Large intestine (tissue), 3 donors: Measurements from ENCODE around the gene DLEC1. TPM values are rescaled to one million over a fixed set of nuclear protein-coding genes. Genes with fewer than 3 reads are reported as not detected.

ENCODE experiments used
- DNase-seq, 2 donors: peaks; one replicate each; pipeline versions ENCODE4 v3.0.0 to v3.0.0-alpha.2; 2013
- H3K27ac ChIP-seq: one replicate; pipeline ENCODE4 v1.5.1; 2013; ENCODE audit warnings: low read length
- H3K27me3 ChIP-seq: 2 replicates; pipeline ENCODE4 v1.6.1; 2013; ENCODE audit warnings: low read length; ENCODE audit not compliant: control insufficient read depth, insufficient read depth
- H3K36me3 ChIP-seq: 2 replicates; pipeline ENCODE4 v1.6.1; 2013; ENCODE audit warnings: low read length; ENCODE audit not compliant: control insufficient read depth, insufficient read depth
- H3K4me1 ChIP-seq: one replicate; pipeline ENCODE4 v1.6.1; 2013; ENCODE audit warnings: low read length; ENCODE audit not compliant: control insufficient read depth, insufficient read depth
- H3K4me3 ChIP-seq: one replicate; pipeline ENCODE4 v1.5.1; 2013; ENCODE audit warnings: low read length
- H3K9me3 ChIP-seq: one replicate; pipeline ENCODE4 v1.6.1; 2013; ENCODE audit warnings: mild to moderate bottlenecking, low read depth, low read length, moderate library complexity; ENCODE audit not compliant: control insufficient read depth
- WGBS: methylation state at CpG from one replicate; pipeline ENCODE4 v1.1.5; 2013; ENCODE audit warnings: low lambda C conversion rate; ENCODE audit not compliant: insufficient coverage; 5-methylcytosine and 5-hydroxymethylcytosine counted together
- polyA plus RNA-seq: library from polyadenylated mRNA; unstranded; fragments of 120-200 nt; gene quantifications from one replicate; pipeline ENCODE4 v1.2.1, GENCODE V29; 2013

The DLEC1 gene
- polyA plus RNA-seq, 1 donor: 1.2 TPM

GRCh38 chr3:38121832-38122461, 82.9 kb downstream of the DLEC1 start:
- no peak for DNase-seq
- Histone ChIP-seq H3K4me3 (no peak overlapping the region), H3K4me1 (peaks cover 21% of the 10 kb centered on the region), H3K27ac (no peak overlapping the region), H3K36me3 (peaks cover 71% of the 10 kb centered on the region), H3K9me3 (no peaks in the 10 kb centered on the region), H3K27me3 (no peaks in the 10 kb centered on the region)
- WGBS: no CpG with 5 or more reads among the region's 13 CpGs

- Histone ChIP-seq H3K27ac (no peak overlapping the region), H3K36me3 (peaks cover 79% of the 10 kb centered on the region), H3K27me3 (no peaks in the 10 kb centered on the region), H3K4me1 (peaks cover 29% of the 10 kb centered on the region), H3K4me3 (no peak overlapping the region), H3K9me3 (no peaks in the 10 kb centered on the region)
- DNase-seq: no peak
- no CpG with 5 or more reads among the region's 9 CpGs for WGBS
Measured at GRCh38 chr3:38122712-38123290, 83.8 kb downstream of the DLEC1 start.

GRCh38 chr3:38124324-38125122, 85.5 kb downstream of the DLEC1 start:
- Histone ChIP-seq H3K27me3 (no peaks in the 10 kb centered on the region), H3K9me3 (no peaks in the 10 kb centered on the region), H3K4me3 (no peak overlapping the region), H3K4me1 (peaks cover 43% of the 10 kb centered on the region), H3K27ac (peak overlapping the region; percentile 79), H3K36me3 (peaks cover 89% of the 10 kb centered on the region)
- no CpG with 5 or more reads among the region's 7 CpGs for WGBS
- no peak for DNase-seq

GRCh38 chr3:38125305-38126120, 86.5 kb downstream of the DLEC1 start:
- no CpG with 5 or more reads among the region's 11 CpGs for WGBS
- H3K4me3 ChIP-seq: no peak overlapping the region
- peak; percentile 79 to 84 for DNase-seq
- peaks cover 83% of the 10 kb centered on the region for H3K36me3 ChIP-seq
- H3K27me3 ChIP-seq: no peaks in the 10 kb centered on the region
- H3K9me3 ChIP-seq: no peaks in the 10 kb centered on the region
- peaks cover 53% of the 10 kb centered on the region for H3K4me1 ChIP-seq
- H3K27ac ChIP-seq: peak overlapping the region; percentile 79

GRCh38 chr3:38126121-38126892, 87.3 kb downstream of the DLEC1 start:
- peaks cover 82% of the 10 kb centered on the region for H3K36me3 ChIP-seq
- WGBS: no CpG with 5 or more reads among the region's 6 CpGs
- H3K27ac ChIP-seq: peak overlapping the region; percentile 76
- H3K9me3 ChIP-seq: no peaks in the 10 kb centered on the region
- no peak for DNase-seq
- peaks cover 61% of the 10 kb centered on the region for H3K4me1 ChIP-seq
- no peaks in the 10 kb centered on the region for H3K27me3 ChIP-seq
- H3K4me3 ChIP-seq: no peak overlapping the region

- no peak for DNase-seq
- no peaks in the 10 kb centered on the region for H3K9me3 ChIP-seq
- H3K36me3 ChIP-seq: peaks cover 82% of the 10 kb centered on the region
- peaks cover 75% of the 10 kb centered on the region for H3K4me1 ChIP-seq
- no peak overlapping the region for H3K4me3 ChIP-seq
- H3K27ac ChIP-seq: peak overlapping the region; percentile 5
- no peaks in the 10 kb centered on the region for H3K27me3 ChIP-seq
- no CpG with 5 or more reads among the region's 4 CpGs for WGBS
Measured at GRCh38 chr3:38127611-38128302, 88.7 kb downstream of the DLEC1 start.

GRCh38 chr3:38128303-38128655, 89.3 kb downstream of the DLEC1 start:
- H3K27ac ChIP-seq: no peak overlapping the region
- 100% methylated on average over 1 of the region's 1 CpG for WGBS
- peaks cover 81% of the 10 kb centered on the region for H3K36me3 ChIP-seq

GRCh38 chr3:38129058-38129457, 90.0 kb downstream of the DLEC1 start:
- no peaks in the 10 kb centered on the region for H3K27me3 ChIP-seq

More at GRCh38 chr3:38128303-38128655, 89.3 kb downstream of the DLEC1 start:
- Histone ChIP-seq H3K27me3 (no peaks in the 10 kb centered on the region), H3K4me3 (no peak overlapping the region), H3K4me1 (peaks cover 81% of the 10 kb centered on the region), H3K9me3 (no peaks in the 10 kb centered on the region)
- no peak for DNase-seq

GRCh38 chr3:38130631-38131065, 91.6 kb downstream of the DLEC1 start:
- Histone ChIP-seq H3K27ac (peak overlapping the region; percentile 91), H3K36me3 (peaks cover 74% of the 10 kb centered on the region), H3K4me1 (peaks cover 89% of the 10 kb centered on the region)

More at GRCh38 chr3:38129058-38129457, 90.0 kb downstream of the DLEC1 start:
- peaks cover 81% of the 10 kb centered on the region for H3K36me3 ChIP-seq
- no peak overlapping the region for H3K4me3 ChIP-seq
- no peaks in the 10 kb centered on the region for H3K9me3 ChIP-seq
- DNase-seq: no peak
- peaks cover 88% of the 10 kb centered on the region for H3K4me1 ChIP-seq
- H3K27ac ChIP-seq: peak overlapping the region; percentile 91
- no CpG with 5 or more reads among the region's 5 CpGs for WGBS

More at GRCh38 chr3:38130631-38131065, 91.6 kb downstream of the DLEC1 start:
- peak; percentile 89 to 95 for DNase-seq
- no peaks in the 10 kb centered on the region for H3K9me3 ChIP-seq
- no peak overlapping the region for H3K4me3 ChIP-seq
- no peaks in the 10 kb centered on the region for H3K27me3 ChIP-seq
- WGBS: no CpG with 5 or more reads among the region's 3 CpGs
